Astrocyte (in vitro differentiated cells and primary cell): ENCODE data around the gene CPA1. TPM values are rescaled to one million over a fixed set of nuclear protein-coding genes. Genes with fewer than 3 reads are reported as not detected.

Experiments used
- DNase-seq: peaks from one replicate; pipeline ENCODE4 v3.0.0-alpha.2; 2010; ENCODE audit warnings: low read depth
- FAIRE-seq: peaks from 2 replicates; lab custom pipeline; 2011; peaks lifted over from hg19 to GRCh38; lab: Jason Lieb, UNC
- H2AFZ ChIP-seq: 2 replicates; pipeline ENCODE4 v1.6.0; 2012; ENCODE audit warnings: low read depth, low read length, inconsistent platforms
- H3K27ac ChIP-seq: 2 replicates; pipeline ENCODE4 v1.5.1; 2011; ENCODE audit warnings: low read depth, low read length, inconsistent platforms
- H3K27me3 ChIP-seq: 2 replicates; pipeline ENCODE4 v1.6.0; 2011; ENCODE audit warnings: low read length, inconsistent platforms; ENCODE audit not compliant: insufficient read depth
- H3K36me3 ChIP-seq: 2 replicates; pipeline ENCODE4 v1.5.1; 2011; ENCODE audit warnings: low read length, inconsistent platforms; ENCODE audit not compliant: insufficient read depth
- H3K4me1 ChIP-seq: 2 replicates; pipeline ENCODE4 v1.5.1; 2011; ENCODE audit warnings: low read length, inconsistent platforms; ENCODE audit not compliant: insufficient read depth
- H3K4me2 ChIP-seq: 2 replicates; pipeline ENCODE4 v1.6.0; 2012; ENCODE audit warnings: low read length, inconsistent platforms
- H3K4me3 ChIP-seq: 2 replicates; pipeline ENCODE4 v1.5.1; 2011; ENCODE audit warnings: low read depth, mild to moderate bottlenecking, low read length, inconsistent platforms; ENCODE audit not compliant: insufficient read depth
- H3K79me2 ChIP-seq: 2 replicates; pipeline ENCODE4 v1.6.0; 2012; ENCODE audit warnings: mild to moderate bottlenecking, low read length, inconsistent platforms; ENCODE audit not compliant: insufficient read depth
- H3K9ac ChIP-seq: 2 replicates; pipeline ENCODE4 v1.6.0; 2012; ENCODE audit warnings: mild to moderate bottlenecking, low read length, inconsistent platforms
- H3K9me3 ChIP-seq: 2 replicates; pipeline ENCODE4 v1.5.1; 2012; ENCODE audit warnings: low read depth, mild to moderate bottlenecking, low read length, inconsistent platforms; ENCODE audit not compliant: insufficient read depth
- H4K20me1 ChIP-seq: 2 replicates; pipeline ENCODE4 v1.6.0; 2012; ENCODE audit warnings: low read length, inconsistent platforms; ENCODE audit not compliant: insufficient read depth
- H3K27ac Mint-ChIP-seq: one replicate; pipeline ENCODE4 v1.8.0; 2021; ENCODE audit warnings: mild to moderate bottlenecking, mixed read lengths; ENCODE audit not compliant: unreplicated experiment
- H3K27me3 Mint-ChIP-seq: one replicate; pipeline ENCODE4 v1.8.0; 2021; ENCODE audit warnings: low read depth, mixed read lengths; ENCODE audit not compliant: unreplicated experiment
- H3K36me3 Mint-ChIP-seq: one replicate; pipeline ENCODE4 v1.8.0; 2021; ENCODE audit warnings: low read depth, mixed read lengths; ENCODE audit not compliant: unreplicated experiment
- H3K4me1 Mint-ChIP-seq: one replicate; pipeline ENCODE4 v1.8.0; 2021; ENCODE audit warnings: low read depth, mixed read lengths; ENCODE audit not compliant: unreplicated experiment
- H3K4me3 Mint-ChIP-seq: one replicate; pipeline ENCODE4 v1.8.0; 2021; ENCODE audit warnings: mild to moderate bottlenecking, moderate library complexity, mixed read lengths; ENCODE audit not compliant: unreplicated experiment
- H3K9me3 Mint-ChIP-seq: one replicate; pipeline ENCODE4 v1.8.0; 2021; ENCODE audit warnings: mild to moderate bottlenecking, mixed read lengths; ENCODE audit not compliant: unreplicated experiment
- CTCF ChIP-seq: IDR thresholded peaks from 2 replicates; pipeline ENCODE4 v1.5.1; 2011; ENCODE audit warnings: low read depth, mild to moderate bottlenecking, inconsistent platforms, low read length, moderate library complexity; ENCODE audit not compliant: insufficient read depth
- EZH2 ChIP-seq: IDR thresholded peaks from 2 replicates; pipeline ENCODE4 v1.6.1; 2012; ENCODE audit warnings: mild to moderate bottlenecking, low read length, inconsistent platforms; ENCODE audit not compliant: insufficient read depth
- total RNA-seq: library from RNA; stranded (reverse); gene quantifications from 2 replicates; pipeline ENCODE4 v1.2.1, GENCODE V29; 2021

Gene CPA1
- total RNA-seq, 1 donor from 2014 or later = not detected

DNA sequence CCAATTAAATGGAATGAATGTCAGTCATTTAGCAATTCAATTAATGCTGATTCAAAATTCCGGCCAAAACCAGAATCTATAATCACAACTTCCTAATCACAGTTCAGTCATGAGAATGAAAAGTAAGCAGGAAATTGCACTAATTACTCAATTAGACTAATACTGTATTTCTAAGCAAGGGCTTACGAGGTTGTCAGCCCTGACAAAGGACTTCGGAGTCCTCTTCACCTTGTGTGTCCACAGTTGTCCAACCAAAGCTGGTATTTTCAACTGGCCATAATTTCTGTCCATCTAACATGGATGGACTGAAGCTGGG is 17.4 kb downstream of the CPA1 start:
- no peak overlapping the region for H3K27ac ChIP-seq
- H4K20me1 ChIP-seq = no peaks in the 10 kb centered on the region
- no peak overlapping the region for H3K4me3 Mint-ChIP-seq

DNA sequence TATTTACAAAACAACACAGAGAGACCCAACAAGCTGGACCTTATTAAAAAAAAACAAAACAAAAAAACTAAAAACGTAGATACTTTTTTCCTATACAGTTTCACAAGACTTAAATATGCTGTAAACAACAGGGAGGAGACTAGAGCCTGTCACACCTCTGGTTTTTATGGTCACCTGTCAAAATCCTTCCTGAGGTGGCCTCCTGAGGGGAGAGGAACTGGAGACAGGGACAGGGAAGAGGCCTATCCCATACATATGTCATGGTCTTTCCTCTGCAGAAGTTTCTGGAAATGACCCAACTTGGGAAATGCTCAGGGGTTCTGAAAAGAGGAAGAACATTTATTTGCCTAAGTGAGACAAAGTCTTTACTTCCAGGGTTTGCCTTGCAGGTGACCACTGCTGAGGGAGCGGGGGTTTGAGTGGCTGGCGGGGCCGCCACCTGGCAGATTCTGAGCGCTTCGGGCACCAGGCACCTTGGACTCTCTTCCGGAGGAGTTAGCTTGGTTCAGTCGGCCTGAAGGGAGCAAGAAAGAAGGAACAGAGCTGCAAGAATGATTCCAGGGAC is 18.3 kb downstream of the CPA1 start:
- Histone ChIP-seq H2AFZ (no peak overlapping the region), H3K4me3 (no peak overlapping the region), H3K4me2 (no peak overlapping the region), H3K9me3 (no peaks in the 10 kb centered on the region), H4K20me1 (no peaks in the 10 kb centered on the region), H3K27me3 (no peaks in the 10 kb centered on the region), H3K27ac (no peak overlapping the region), H3K9ac (no peak overlapping the region), H3K36me3 (no peaks in the 10 kb centered on the region), H3K79me2 (no peaks in the 10 kb centered on the region), H3K4me1 (no peaks in the 10 kb centered on the region)
- H3K9me3 Mint-ChIP-seq = no peaks in the 10 kb centered on the region
- H3K27me3 Mint-ChIP-seq = no peaks in the 10 kb centered on the region
- FAIRE-seq (no peak), DNase-seq (no peak)
- peaks cover 16% of the 10 kb centered on the region for H3K36me3 Mint-ChIP-seq
- no peak overlapping the region for H3K27ac Mint-ChIP-seq
- H3K4me1 Mint-ChIP-seq = no peaks in the 10 kb centered on the region
- H3K4me3 Mint-ChIP-seq = no peak overlapping the region
- TF ChIP-seq EZH2 = no peak
- TF ChIP-seq CTCF = no peak

More for the DNA sequence above, 17.4 kb downstream of the CPA1 start:
- Histone ChIP-seq H3K27me3 (no peaks in the 10 kb centered on the region), H2AFZ (no peak overlapping the region), H3K9ac (no peak overlapping the region), H3K4me2 (no peak overlapping the region), H3K9me3 (no peaks in the 10 kb centered on the region), H3K79me2 (no peaks in the 10 kb centered on the region), H3K36me3 (no peaks in the 10 kb centered on the region), H3K4me3 (no peak overlapping the region), H3K4me1 (peaks cover 6% of the 10 kb centered on the region)
- no peak for FAIRE-seq
- DNase-seq = no peak
- peaks cover 3% of the 10 kb centered on the region for H3K4me1 Mint-ChIP-seq
- no peak for TF ChIP-seq EZH2
- TF ChIP-seq CTCF = no peak
- H3K27me3 Mint-ChIP-seq = no peaks in the 10 kb centered on the region
- H3K27ac Mint-ChIP-seq = no peak overlapping the region
- H3K36me3 Mint-ChIP-seq = peaks cover 12% of the 10 kb centered on the region
- no peaks in the 10 kb centered on the region for H3K9me3 Mint-ChIP-seq

GRCh38 chr7:130400120-130400572 is 19.9 kb downstream of the CPA1 start:
- no peak overlapping the region for H3K4me3 Mint-ChIP-seq
- Histone ChIP-seq H3K9ac (no peak overlapping the region), H3K79me2 (no peaks in the 10 kb centered on the region), H3K4me3 (no peak overlapping the region), H3K27me3 (no peaks in the 10 kb centered on the region), H4K20me1 (no peaks in the 10 kb centered on the region), H3K9me3 (no peaks in the 10 kb centered on the region), H3K36me3 (no peaks in the 10 kb centered on the region), H3K4me2 (no peak overlapping the region), H3K4me1 (no peaks in the 10 kb centered on the region), H2AFZ (no peak overlapping the region), H3K27ac (no peak overlapping the region)
- H3K27me3 Mint-ChIP-seq = no peaks in the 10 kb centered on the region
- H3K4me1 Mint-ChIP-seq = no peaks in the 10 kb centered on the region
- peak overlapping the region; percentile 71 for H3K27ac Mint-ChIP-seq
- no peaks in the 10 kb centered on the region for H3K9me3 Mint-ChIP-seq
- TF ChIP-seq CTCF = no peak
- no peak for TF ChIP-seq EZH2
- H3K36me3 Mint-ChIP-seq = peaks cover 16% of the 10 kb centered on the region
- DNase-seq (peak; percentile 29), FAIRE-seq (peak; percentile 39)
